Measurements from ENCODE around the gene ASTN2. TPM values are rescaled to one million over a fixed set of nuclear protein-coding genes. Genes with fewer than 3 reads are reported as not detected.

The ASTN2 gene
- total and polyA plus RNA-seq, 4 donors: 0.57 to 2.9 (median 1.4) TPM

DNA sequence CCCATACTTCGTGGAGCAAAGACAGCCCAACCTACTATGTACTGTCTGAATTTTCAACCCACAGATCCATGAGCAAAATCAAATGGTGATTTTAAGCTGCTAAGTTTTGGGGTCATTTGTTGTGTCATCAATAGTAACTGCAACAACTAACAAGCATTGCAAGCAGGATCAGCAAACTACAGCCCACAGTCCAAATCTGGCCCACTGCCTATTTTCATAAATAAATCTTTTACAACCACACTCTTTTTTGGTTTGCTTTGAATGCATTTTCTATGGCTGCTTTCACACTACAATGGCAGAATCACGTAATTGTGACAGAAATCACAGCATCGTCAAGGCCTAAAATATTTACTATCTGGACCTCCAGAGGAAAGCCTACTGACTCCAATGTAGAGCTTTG is 964.9 kb downstream of the ASTN2 start:
- TF ChIP-seq RXRA (IDR thresholded peaks at IDR 0.05) (no peak), HNF4A (conservative IDR thresholded peaks at IDR 0.05) (no peak)
- TF ChIP-seq, protein P1, sequence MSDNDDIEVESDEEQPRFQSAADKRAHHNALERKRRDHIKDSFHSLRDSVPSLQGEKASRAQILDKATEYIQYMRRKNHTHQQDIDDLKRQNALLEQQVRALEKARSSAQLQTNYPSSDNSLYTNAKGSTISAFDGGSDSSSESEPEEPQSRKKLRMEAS (IDR thresholded peaks at IDR 0.05): no peak
- 94% methylated on average over 3 of the region's 3 CpGs for WGBS

DNA sequence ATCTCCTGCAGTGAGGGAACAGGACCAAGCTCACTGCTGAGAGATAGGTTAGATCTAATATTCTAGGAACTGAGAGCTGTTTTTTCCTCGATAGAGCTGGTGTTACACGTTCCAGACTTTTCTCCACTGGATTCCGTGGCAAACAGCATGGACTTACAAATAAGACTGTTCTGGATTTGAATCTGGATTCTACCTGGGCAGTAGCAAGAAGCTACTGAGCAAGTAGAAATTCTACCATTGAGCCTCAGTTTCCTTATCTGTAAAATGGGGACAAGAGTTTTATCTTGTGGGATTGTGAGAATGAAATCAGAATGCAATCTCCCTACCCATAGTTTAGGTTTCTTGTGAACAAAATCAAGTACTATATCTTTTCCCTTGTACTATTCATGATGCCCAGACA is 966.4 kb downstream of the ASTN2 start:
- no peaks in the 10 kb centered on the region for H3K27me3 ChIP-seq (ENCODE audit: control insufficient read depth in 4 of 4, insufficient read depth in 4 of 4, low read length in 3 of 4)
- H3K27ac ChIP-seq (ENCODE audit: low read depth in 1 of 2, low read length in 2 of 2): no peak overlapping the region
- H3K4me3 ChIP-seq (ENCODE audit: low read depth in 1 of 3, low read length in 3 of 3): no peak overlapping the region
- H3K9ac ChIP-seq (ENCODE audit: low read depth in 1 of 2, low read length in 2 of 2): no peak overlapping the region
- H3K36me3 ChIP-seq (ENCODE audit: control insufficient read depth in 4 of 4, insufficient read depth in 3 of 4, low read depth in 1 of 4, low read length in 3 of 4): no peaks in the 10 kb centered on the region
- no peak for DNase-seq (ENCODE audit: low spot score)
- H3K9me3 ChIP-seq (ENCODE audit: control insufficient read depth in 4 of 4, low read length in 3 of 4): no peaks in the 10 kb centered on the region
- TF ChIP-seq RXRA (IDR thresholded peaks at IDR 0.05) (no peak), TAF1 (conservative IDR thresholded peaks at IDR 0.05) (no peak), JUND (IDR thresholded peaks at IDR 0.05) (no peak), RAD21 (IDR thresholded peaks at IDR 0.05) (no peak), REST (IDR thresholded peaks at IDR 0.05) (no peak), SP1 (IDR thresholded peaks at IDR 0.05) (no peak), GABPA (IDR thresholded peaks at IDR 0.05 in 1 of 2, conservative IDR thresholded peaks at IDR 0.05 in 1 of 2) (no peak)
- TF ChIP-seq, protein P2, sequence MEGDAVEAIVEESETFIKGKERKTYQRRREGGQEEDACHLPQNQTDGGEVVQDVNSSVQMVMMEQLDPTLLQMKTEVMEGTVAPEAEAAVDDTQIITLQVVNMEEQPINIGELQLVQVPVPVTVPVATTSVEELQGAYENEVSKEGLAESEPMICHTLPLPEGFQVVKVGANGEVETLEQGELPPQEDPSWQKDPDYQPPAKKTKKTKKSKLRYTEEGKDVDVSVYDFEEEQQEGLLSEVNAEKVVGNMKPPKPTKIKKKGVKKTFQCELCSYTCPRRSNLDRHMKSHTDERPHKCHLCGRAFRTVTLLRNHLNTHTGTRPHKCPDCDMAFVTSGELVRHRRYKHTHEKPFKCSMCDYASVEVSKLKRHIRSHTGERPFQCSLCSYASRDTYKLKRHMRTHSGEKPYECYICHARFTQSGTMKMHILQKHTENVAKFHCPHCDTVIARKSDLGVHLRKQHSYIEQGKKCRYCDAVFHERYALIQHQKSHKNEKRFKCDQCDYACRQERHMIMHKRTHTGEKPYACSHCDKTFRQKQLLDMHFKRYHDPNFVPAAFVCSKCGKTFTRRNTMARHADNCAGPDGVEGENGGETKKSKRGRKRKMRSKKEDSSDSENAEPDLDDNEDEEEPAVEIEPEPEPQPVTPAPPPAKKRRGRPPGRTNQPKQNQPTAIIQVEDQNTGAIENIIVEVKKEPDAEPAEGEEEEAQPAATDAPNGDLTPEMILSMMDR (IDR thresholded peaks at IDR 0.05; ENCODE audit: low read depth, low read length, missing input control): no peak
- H3K4me1 ChIP-seq (ENCODE audit: control insufficient read depth in 4 of 4, insufficient read depth in 4 of 4, low read length in 3 of 4): no peaks in the 10 kb centered on the region
- 87% methylated on average over 3 of the region's 3 CpGs for whole genome bisulfite sequencing

More for the DNA sequence above, 964.9 kb downstream of the ASTN2 start:
- Histone ChIP-seq H3K27ac (ENCODE audit: low read depth in 1 of 2, low read length in 2 of 2) (no peak overlapping the region), H3K27me3 (ENCODE audit: control insufficient read depth in 4 of 4, insufficient read depth in 4 of 4, low read length in 3 of 4) (no peaks in the 10 kb centered on the region), H3K9me3 (ENCODE audit: control insufficient read depth in 4 of 4, low read length in 3 of 4) (no peaks in the 10 kb centered on the region), H3K4me1 (ENCODE audit: control insufficient read depth in 4 of 4, insufficient read depth in 4 of 4, low read length in 3 of 4) (peaks cover 0 to 6% (median 0%) of the 10 kb centered on the region in 4 donors), H3K36me3 (ENCODE audit: control insufficient read depth in 4 of 4, insufficient read depth in 3 of 4, low read depth in 1 of 4, low read length in 3 of 4) (no peaks in the 10 kb centered on the region), H3K9ac (ENCODE audit: low read depth in 1 of 2, low read length in 2 of 2) (no peak overlapping the region), H3K4me3 (ENCODE audit: low read depth in 1 of 3, low read length in 3 of 3) (no peak overlapping the region)
- no peak for DNase-seq (ENCODE audit: low spot score)

GRCh38 chr9:116447934-116448333 is 966.9 kb downstream of the ASTN2 start:
- H3K4me3 ChIP-seq (ENCODE audit: low read depth in 1 of 3, low read length in 3 of 3): no peak overlapping the region
- 69% methylated on average over 6 of the region's 6 CpGs for WGBS
- H3K4me1 ChIP-seq (ENCODE audit: control insufficient read depth in 4 of 4, insufficient read depth in 4 of 4, low read length in 3 of 4): no peaks in the 10 kb centered on the region
- no peaks in the 10 kb centered on the region for H3K36me3 ChIP-seq (ENCODE audit: control insufficient read depth in 4 of 4, insufficient read depth in 3 of 4, low read depth in 1 of 4, low read length in 3 of 4)
- DNase-seq (ENCODE audit: low spot score): no peak
- no peak for TF ChIP-seq YY1 (IDR thresholded peaks at IDR 0.05)
- TF ChIP-seq, protein P1 (IDR thresholded peaks at IDR 0.05): no peak
- no peak for TF ChIP-seq SP1 (IDR thresholded peaks at IDR 0.05)
- no peak overlapping the region for H3K9ac ChIP-seq (ENCODE audit: low read depth in 1 of 2, low read length in 2 of 2)
- no peaks in the 10 kb centered on the region for H3K9me3 ChIP-seq (ENCODE audit: control insufficient read depth in 4 of 4, low read length in 3 of 4)
- no peaks in the 10 kb centered on the region for H3K27me3 ChIP-seq (ENCODE audit: control insufficient read depth in 4 of 4, insufficient read depth in 4 of 4, low read length in 3 of 4)
- no peak overlapping the region for H3K27ac ChIP-seq (ENCODE audit: low read depth in 1 of 2, low read length in 2 of 2)

Data from liver (tissue), 9 donors.